DMS153 treated with DMSO at 0.1 percent for 48 hours (cell line): Measurements from ENCODE around the gene PAX9.
A peak's percentile ranks its signal among the peaks of the same experiment; 100 is the strongest.
"Not testable (repeated sequence)": the region's sequence is repeated elsewhere in the genome, so short reads cannot be mapped to it uniquely, and the experiment has no call there.

ENCODE experiments used
- DNase-seq: peaks from one replicate; lab custom pipeline; 2025; ENCODE audit not compliant: unreplicated experiment; lab: John Stamatoyannopoulos, UW

The PAX9 gene

GRCh38 chr14:36672095-36672494 is 10.4 kb downstream of the PAX9 start:
- DNase-seq, result no peak

GRCh38 chr14:36674659-36675058 is 13.0 kb downstream of the PAX9 start:
- no peak for DNase-seq

- DNase-seq, result no peak
Measured at GRCh38 chr14:36675581-36675980, 13.9 kb downstream of the PAX9 start.

GRCh38 chr14:36676236-36676635 is 14.6 kb downstream of the PAX9 start:
- DNase-seq, result no peak

- no peak for DNase-seq
Measured at GRCh38 chr14:36682338-36682737, 20.7 kb downstream of the PAX9 start.

DNA sequence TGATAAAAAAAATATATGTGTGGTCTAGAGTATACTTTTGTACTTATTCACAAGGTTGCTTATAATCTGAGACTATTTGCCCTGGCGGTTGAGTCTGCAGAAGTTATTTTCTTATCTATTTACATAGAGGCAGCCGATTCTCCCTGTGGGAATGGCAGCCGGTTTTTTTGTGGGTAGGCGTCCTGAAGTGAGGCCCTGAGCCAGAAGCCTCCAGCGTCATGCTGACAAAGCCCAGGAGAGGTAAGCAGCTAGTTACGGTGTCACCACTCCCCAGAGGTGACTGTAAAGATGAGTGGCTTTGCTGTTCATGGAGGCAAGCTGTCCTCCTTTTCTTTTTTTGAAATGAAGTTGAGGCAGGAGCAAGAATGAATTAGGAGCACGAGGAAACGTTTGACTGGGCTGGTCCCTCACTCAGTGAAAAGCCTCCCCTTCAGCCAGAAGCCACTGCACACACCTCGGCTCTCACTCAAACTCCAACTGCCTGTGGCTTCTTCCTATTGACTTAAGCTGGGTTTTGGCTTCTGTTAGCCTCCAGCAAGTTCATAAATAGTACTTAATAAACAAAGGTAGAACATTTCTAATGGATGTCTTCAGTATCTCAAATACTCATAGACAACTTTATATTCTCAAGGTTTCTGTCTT is 21.5 kb downstream of the PAX9 start:
- DNase-seq, result peak; percentile 61

GRCh38 chr14:36684946-36685345 is 23.3 kb downstream of the PAX9 start:
- no peak for DNase-seq

DNA sequence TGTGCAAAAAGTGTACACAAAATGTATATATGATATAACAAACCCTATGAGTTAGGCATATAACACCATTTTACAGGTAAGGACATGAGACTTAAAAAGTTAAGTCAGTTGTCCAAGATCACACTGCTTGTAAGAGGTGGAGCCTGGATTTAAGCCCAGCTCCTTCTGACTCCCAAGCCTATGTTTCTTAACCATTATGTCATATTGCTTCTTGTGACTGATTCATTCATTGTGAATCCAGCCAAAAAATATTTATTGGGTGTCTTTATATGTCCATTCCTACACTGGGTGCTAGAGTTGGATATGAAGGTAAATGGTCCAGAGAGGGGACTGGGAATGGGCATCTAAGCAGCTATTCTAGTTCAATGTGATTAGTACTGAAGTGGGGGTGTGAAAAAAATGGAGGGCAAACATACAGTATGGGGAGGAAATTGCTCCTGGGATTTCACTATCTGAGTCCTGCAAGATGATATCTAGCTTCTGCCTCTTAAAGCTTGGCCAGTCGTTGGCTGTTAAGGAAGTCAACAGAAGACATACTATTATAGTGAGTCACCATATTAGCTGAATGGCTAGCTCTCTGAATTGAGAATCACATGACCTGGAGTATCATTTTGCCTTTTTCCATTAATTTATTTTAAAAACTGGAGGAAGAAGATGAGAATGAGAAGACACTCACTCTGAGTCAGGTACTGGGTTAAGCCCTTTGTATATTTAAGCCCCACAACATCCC is 28.8 kb downstream of the PAX9 start:
- DNase-seq, result no peak

DNA sequence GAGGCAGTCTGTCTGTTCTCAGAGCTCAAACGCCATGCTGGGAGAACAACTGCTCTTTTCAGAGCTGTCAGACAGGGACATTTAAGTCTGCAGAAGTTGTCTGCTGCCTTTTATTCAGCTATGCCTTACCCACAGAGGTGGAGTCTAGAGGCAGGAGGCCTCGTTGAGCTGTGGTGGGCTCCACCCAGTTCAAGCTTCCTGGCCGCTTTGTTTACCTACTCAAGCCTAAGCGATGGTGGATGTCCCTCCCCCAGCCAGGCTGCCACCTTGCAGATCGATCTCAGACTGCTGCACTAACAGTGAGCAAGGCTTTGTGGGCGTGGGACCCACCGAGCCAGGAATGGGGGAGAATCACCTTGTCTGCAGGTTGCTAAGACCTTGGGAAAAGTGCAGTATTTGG is 37.8 kb downstream of the PAX9 start:
- DNase-seq, result not testable (repeated sequence)

- no peak for DNase-seq
Measured at GRCh38 chr14:36700651-36701050, 39.0 kb downstream of the PAX9 start.

DNA sequence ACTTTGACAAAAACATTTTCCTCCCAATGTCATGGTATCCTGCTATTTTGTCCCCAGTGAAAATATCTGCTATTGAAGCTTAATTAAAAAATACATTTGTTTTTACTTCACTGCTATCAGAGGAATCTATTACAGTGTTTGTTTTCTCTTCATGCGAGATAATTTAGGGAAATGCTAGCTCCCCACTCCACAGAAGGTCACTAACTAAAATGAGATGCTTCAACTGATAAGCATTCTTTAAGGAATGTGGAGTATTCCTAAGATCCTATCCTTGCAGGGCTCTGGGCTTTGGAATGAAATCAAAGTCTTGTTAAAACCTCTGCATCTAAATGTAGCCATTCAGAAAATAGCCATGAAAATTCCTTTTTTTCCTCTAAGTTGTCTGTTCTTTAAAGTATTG is 39.5 kb downstream of the PAX9 start:
- no peak for DNase-seq

DNA sequence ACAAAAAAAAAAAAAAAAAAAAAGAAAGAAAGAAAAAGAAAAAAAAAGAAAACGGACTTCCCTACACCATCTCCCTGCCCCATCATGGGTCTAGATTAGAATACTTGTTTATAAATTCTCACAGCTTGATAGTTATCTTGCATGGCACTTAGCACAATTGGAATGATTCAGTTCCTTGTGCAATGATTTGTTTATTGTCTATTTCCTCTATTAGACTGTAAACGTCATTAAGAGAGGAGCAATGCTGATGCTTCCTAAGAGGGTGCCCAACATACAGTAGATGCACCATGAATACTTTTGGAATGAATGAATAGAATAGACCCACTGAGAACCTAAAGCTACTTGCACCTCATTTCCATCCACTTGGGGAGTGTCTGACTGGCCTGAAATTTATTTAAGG is 40.8 kb downstream of the PAX9 start:
- DNase-seq, result no peak

- DNase-seq, result no peak
Measured at GRCh38 chr14:36707570-36707969, 45.9 kb downstream of the PAX9 start.

DNA sequence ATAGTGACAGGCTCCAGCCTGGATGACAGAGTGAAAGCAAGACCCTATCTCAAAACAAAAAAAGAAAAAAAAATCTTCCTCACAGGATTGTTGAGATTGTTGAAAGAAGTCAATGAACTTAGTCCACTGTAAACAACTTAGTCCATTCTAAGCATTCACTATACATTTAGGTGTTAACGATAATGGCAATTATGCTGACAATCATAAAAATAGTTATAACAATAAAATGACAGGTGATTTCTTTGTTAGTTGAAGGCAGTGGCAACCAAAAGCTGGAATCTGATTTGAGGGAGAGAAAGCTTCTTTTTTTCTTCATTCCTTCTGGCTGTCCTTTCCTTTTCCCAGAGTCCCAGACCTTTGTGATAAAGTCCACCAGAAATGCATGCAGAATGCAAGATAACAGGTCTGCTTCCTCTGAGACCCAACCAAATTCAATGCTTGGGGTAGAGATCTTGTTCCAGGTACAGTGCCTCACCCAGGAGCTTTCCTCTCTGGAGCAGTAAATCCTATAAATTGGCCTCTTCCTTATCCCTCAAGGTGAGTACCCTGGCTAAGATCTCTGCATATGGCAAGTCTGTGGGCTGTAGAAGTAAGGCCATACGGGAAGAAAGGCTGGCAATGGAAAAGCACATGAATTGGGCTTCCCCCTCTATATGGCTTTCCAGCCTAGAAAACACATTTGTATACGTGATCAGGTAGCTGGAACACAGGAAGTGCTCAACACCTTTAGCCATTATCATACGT is 52.5 kb downstream of the PAX9 start:
- DNase-seq, result no peak

DNA sequence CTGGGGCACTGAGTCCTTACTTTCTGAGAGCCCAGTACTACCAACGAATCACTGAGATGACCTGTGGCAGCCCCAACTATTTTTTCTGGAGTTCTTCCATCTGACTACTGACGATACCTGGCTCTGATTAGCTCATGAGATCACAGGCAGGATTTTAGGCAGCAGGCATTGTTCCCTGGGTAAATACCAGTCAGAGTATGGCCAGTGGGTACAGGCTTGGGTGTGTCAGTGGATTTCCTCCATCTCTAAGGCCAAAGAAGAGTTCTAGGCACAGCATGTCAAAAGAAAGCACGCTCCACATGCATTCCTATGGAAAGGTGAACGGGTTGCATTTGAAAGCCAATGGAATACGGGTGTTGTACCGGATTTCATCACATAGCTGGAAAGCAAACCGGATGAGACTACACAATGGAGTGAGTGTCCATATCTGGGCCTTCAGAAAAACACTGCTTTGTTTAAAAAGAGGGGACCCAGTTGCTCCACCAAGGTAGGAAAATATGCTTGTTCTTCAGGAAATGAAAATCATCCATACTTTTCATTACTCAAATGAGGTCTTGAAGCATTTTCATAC is 55.0 kb downstream of the PAX9 start:
- no peak for DNase-seq

GRCh38 chr14:36717363-36717762 is 55.7 kb downstream of the PAX9 start:
- peak; percentile 55 for DNase-seq

GRCh38 chr14:36718216-36718615 is 56.6 kb downstream of the PAX9 start:
- no peak for DNase-seq

DNA sequence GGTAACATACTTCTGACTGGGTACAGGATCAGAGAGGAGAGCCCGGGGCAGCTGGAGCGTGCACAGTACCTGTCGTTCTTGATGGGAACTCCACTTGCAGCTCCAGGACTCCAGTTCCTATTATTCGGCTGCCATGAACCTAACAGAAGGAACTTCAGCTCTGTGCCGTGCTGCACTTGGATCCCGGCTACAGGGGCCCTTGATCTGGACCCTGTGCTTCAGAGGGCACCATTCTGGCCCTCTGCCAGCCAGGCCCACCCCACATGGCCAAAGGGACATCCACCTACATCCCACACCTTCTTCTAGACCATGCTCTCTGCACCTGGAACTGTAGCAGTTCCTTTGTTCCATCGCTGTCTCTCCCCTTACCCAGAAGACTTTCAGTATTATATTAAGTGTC is 58.2 kb downstream of the PAX9 start:
- DNase-seq, result no peak

DNA sequence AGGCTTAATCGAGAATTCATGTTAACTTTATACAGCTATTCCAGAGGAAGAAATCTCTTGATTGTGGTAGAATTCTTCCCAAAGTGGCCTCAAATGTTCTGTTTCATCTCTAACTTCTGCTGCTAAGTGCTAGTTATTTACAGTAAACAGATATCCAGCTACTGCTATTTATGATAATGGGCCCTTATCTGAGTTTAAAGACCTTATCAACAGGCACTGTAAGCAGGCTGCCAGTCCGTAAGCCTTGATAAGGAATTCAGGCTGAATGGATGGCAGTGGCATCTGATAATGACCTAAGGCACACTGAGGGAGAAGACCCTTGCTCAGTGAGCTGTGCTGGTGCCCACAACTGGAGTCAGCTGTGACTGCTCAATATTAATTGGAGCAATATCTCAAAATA is 59.0 kb downstream of the PAX9 start:
- DNase-seq, result no peak

DNA sequence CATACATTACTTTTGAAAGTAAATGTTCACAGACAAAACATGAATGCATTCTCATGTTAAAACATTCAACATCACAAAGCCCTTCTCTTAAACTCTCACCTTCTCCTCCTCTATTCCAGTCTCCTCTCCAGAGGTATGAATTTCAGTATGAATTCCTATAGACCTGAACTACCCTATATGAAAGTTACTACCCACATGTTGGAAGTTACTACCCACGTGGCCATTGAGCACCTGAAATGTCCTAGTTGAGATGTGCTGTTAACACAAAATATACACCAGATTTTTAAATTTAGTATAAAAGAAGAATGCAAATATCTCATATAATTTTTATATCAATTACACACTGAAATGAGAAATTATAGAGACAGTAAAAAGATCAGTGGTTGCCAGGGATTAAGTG is 60.2 kb downstream of the PAX9 start:
- DNase-seq, result no peak

- no peak for DNase-seq
Measured at GRCh38 chr14:36723530-36723929, 61.9 kb downstream of the PAX9 start.

DNA sequence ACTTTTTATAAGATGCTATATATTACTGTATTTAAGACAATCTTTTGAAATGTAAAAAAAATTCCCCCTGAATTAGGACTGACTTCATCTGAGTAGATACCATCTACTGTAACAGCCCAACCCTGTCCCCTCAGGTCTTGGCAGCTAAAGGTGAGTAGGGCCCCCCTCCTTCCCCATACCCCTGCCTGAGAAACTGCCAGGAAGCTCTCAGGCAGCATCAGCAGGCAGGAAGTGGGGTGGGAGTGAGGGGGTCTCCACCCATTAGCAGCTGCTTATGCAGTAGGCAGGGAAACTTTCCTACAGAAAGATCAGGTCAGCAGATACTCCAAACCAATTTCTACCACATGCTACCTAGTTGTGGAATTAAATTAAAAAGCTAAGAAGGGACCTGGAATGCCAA is 62.5 kb downstream of the PAX9 start:
- DNase-seq, result no peak
